GM12801 (cell line): ENCODE results near the gene SLC22A2.

ENCODE experiments used
- TF ChIP-seq, protein P1 (sequence below): IDR thresholded peaks from one replicate; pipeline ENCODE4 v1.5.1; 2011; ENCODE audit warnings: control low read depth; ENCODE audit not compliant: insufficient read length; ENCODE audit errors: extremely low read depth

Gene SLC22A2

DNA sequence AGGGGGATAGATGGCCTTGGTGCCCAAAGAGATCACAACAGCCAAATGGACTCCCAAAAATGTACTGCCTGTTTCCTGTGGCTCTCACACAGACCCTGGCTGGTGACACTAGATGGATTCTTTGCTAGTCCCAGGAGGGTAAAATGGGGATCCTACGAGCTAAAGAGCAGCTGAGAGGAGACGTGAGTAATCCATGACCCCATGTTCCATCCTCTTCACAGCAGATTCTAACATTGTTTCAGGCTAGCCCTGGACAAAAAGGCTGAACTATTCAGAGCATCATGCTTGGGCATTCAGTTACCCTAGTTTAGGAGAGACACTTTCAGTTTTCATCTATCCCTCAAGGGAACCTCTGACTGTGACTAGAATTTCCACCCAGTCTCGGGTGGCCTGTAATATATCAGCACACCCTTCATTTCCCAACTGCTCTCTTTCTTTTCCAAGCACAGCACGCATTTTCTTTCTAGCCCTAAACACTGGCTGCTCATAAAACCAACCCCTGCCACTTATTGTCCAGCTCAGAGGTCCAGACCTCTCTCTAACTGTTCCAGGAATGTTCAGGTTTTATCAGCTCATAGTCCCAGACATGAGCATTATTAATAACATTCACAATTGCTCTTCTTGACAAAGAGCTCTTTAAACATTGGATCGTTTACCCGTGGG is 88.5 kb downstream of the SLC22A2 start:
- TF ChIP-seq, protein P1, sequence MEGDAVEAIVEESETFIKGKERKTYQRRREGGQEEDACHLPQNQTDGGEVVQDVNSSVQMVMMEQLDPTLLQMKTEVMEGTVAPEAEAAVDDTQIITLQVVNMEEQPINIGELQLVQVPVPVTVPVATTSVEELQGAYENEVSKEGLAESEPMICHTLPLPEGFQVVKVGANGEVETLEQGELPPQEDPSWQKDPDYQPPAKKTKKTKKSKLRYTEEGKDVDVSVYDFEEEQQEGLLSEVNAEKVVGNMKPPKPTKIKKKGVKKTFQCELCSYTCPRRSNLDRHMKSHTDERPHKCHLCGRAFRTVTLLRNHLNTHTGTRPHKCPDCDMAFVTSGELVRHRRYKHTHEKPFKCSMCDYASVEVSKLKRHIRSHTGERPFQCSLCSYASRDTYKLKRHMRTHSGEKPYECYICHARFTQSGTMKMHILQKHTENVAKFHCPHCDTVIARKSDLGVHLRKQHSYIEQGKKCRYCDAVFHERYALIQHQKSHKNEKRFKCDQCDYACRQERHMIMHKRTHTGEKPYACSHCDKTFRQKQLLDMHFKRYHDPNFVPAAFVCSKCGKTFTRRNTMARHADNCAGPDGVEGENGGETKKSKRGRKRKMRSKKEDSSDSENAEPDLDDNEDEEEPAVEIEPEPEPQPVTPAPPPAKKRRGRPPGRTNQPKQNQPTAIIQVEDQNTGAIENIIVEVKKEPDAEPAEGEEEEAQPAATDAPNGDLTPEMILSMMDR: no peak

DNA sequence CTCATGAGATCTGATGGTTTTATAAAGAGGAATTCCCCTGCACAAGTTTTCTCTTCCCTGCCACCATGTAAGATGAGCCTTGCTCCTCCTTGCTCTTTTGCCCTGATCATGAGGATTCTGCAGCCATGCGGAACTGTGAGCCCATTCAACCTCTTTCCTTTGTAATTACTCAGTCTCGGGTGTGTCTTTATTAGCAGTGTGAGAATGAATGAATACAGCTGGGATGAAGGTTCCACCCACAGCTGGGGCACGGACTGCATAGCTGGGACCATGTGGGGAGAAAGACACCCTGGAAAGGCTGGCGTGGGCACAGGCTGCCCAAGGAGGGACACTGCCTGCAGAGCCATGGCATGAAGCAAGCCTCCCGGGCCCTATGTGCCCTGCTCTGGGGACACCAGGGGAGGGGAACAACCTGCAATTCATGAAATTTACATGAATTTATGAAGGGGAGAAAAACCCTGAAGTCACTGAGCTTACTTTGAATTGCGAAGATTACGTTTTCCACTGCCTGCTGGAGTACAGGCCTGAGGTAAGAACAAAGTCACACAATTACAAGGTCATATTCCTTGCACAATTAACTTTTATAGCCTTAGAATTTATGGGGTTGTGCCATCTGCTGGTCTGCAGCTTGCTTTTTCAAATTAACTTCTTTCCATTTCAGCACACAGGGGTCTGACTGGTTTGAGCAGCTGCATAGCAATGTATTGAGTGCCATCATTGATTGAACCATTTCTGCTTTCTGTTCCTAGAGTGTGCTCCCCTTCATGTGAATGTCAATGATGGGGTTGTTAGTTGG is 90.8 kb downstream of the SLC22A2 start:
- TF ChIP-seq, protein P1: no peak
